ENCODE data around the gene SEC14L3. TPM values are rescaled to one million over a fixed set of nuclear protein-coding genes. Genes with fewer than 3 reads are reported as not detected.

Gene SEC14L3
- not detected for total RNA-seq

GRCh38 chr22:30471616-30472318 lies at the start of gene SEC14L3:
SEC14L3 (minus strand) TSS chr22:30472017; CDS start chr22:30471958, 59 bp downstream.
- Mint-ChIP-seq H3K4me3 (no peak within 1 kb of the TSS), H3K27me3 (ENCODE audit: low read depth) (peaks cover 21% of the 10 kb centered on the region), H3K9me3 (no peaks in the 10 kb centered on the region), H3K4me1 (ENCODE audit: low read depth) (peaks cover 15% of the 10 kb centered on the region), H3K36me3 (ENCODE audit: insufficient read depth) (no peaks in the 10 kb centered on the region)
- no peak for DNase-seq
- no peak for ATAC-seq

GRCh38 chr22:30519842-30520425 lies 48.1 kb upstream of the SEC14L3 start:
- Mint-ChIP-seq H3K9me3 (no peaks in the 10 kb centered on the region), H3K4me1 (ENCODE audit: low read depth) (no peaks in the 10 kb centered on the region), H3K36me3 (ENCODE audit: insufficient read depth) (no peaks in the 10 kb centered on the region), H3K4me3 (no peak overlapping the region), H3K27me3 (ENCODE audit: low read depth) (peaks cover 9% of the 10 kb centered on the region)
- DNase-seq = no peak
- ATAC-seq = no peak

- no peak for DNase-seq
- peaks cover 2% of the 10 kb centered on the region for H3K27me3 Mint-ChIP-seq (ENCODE audit: low read depth)
- H3K4me3 Mint-ChIP-seq = no peak overlapping the region
- no peaks in the 10 kb centered on the region for H3K36me3 Mint-ChIP-seq (ENCODE audit: insufficient read depth)
- no peak for ATAC-seq
- H3K4me1 Mint-ChIP-seq (ENCODE audit: low read depth) = no peaks in the 10 kb centered on the region
- H3K9me3 Mint-ChIP-seq = no peaks in the 10 kb centered on the region
Measured at GRCh38 chr22:30516731-30517130, 44.9 kb upstream of the SEC14L3 start.

GRCh38 chr22:30516273-30516672 lies 44.5 kb upstream of the SEC14L3 start:
- H3K4me1 Mint-ChIP-seq (ENCODE audit: low read depth) = no peaks in the 10 kb centered on the region
- H3K9me3 Mint-ChIP-seq = no peaks in the 10 kb centered on the region
- H3K27me3 Mint-ChIP-seq (ENCODE audit: low read depth) = peaks cover 2% of the 10 kb centered on the region
- H3K4me3 Mint-ChIP-seq = no peak overlapping the region
- ATAC-seq = no peak
- no peaks in the 10 kb centered on the region for H3K36me3 Mint-ChIP-seq (ENCODE audit: insufficient read depth)
- no peak for DNase-seq

GRCh38 chr22:30514252-30514651 lies 42.4 kb upstream of the SEC14L3 start:
- Mint-ChIP-seq H3K4me3 (no peak overlapping the region), H3K4me1 (ENCODE audit: low read depth) (no peaks in the 10 kb centered on the region)

GRCh38 chr22:30513462-30513861 lies 41.6 kb upstream of the SEC14L3 start:
- Mint-ChIP-seq H3K27me3 (ENCODE audit: low read depth) (peaks cover 2% of the 10 kb centered on the region), H3K9me3 (no peaks in the 10 kb centered on the region), H3K4me1 (ENCODE audit: low read depth) (no peaks in the 10 kb centered on the region), H3K4me3 (no peak overlapping the region), H3K36me3 (ENCODE audit: insufficient read depth) (no peaks in the 10 kb centered on the region)
- no peak for DNase-seq
- no peak for ATAC-seq

More at GRCh38 chr22:30514252-30514651, 42.4 kb upstream of the SEC14L3 start:
- H3K9me3 Mint-ChIP-seq = no peaks in the 10 kb centered on the region
- peaks cover 2% of the 10 kb centered on the region for H3K27me3 Mint-ChIP-seq (ENCODE audit: low read depth)
- H3K36me3 Mint-ChIP-seq (ENCODE audit: insufficient read depth) = no peaks in the 10 kb centered on the region
- ATAC-seq (no peak), DNase-seq (no peak)

GRCh38 chr22:30511911-30512310 lies 40.1 kb upstream of the SEC14L3 start:
- Mint-ChIP-seq H3K36me3 (ENCODE audit: insufficient read depth) (no peaks in the 10 kb centered on the region), H3K4me1 (ENCODE audit: low read depth) (no peaks in the 10 kb centered on the region), H3K4me3 (no peak overlapping the region), H3K27me3 (ENCODE audit: low read depth) (no peaks in the 10 kb centered on the region), H3K9me3 (no peaks in the 10 kb centered on the region)
- DNase-seq (no peak), ATAC-seq (no peak)

GRCh38 chr22:30511109-30511508 lies 39.3 kb upstream of the SEC14L3 start:
- ATAC-seq (no peak), DNase-seq (no peak)
- Mint-ChIP-seq H3K36me3 (ENCODE audit: insufficient read depth) (no peaks in the 10 kb centered on the region), H3K4me3 (no peak overlapping the region), H3K4me1 (ENCODE audit: low read depth) (no peaks in the 10 kb centered on the region), H3K9me3 (no peaks in the 10 kb centered on the region), H3K27me3 (ENCODE audit: low read depth) (peaks cover 6% of the 10 kb centered on the region)

GRCh38 chr22:30508216-30508615 lies 36.4 kb upstream of the SEC14L3 start:
- Mint-ChIP-seq H3K9me3 (no peaks in the 10 kb centered on the region), H3K4me1 (ENCODE audit: low read depth) (peaks cover 2% of the 10 kb centered on the region), H3K4me3 (no peak overlapping the region), H3K36me3 (ENCODE audit: insufficient read depth) (no peaks in the 10 kb centered on the region), H3K27me3 (ENCODE audit: low read depth) (peaks cover 27% of the 10 kb centered on the region)
- ATAC-seq (no peak), DNase-seq (no peak)

- no peaks in the 10 kb centered on the region for H3K36me3 Mint-ChIP-seq (ENCODE audit: insufficient read depth)
- H3K4me3 Mint-ChIP-seq = no peak overlapping the region
- no peak for DNase-seq
- ATAC-seq = no peak
- no peaks in the 10 kb centered on the region for H3K9me3 Mint-ChIP-seq
- H3K4me1 Mint-ChIP-seq (ENCODE audit: low read depth) = peaks cover 2% of the 10 kb centered on the region
- H3K27me3 Mint-ChIP-seq (ENCODE audit: low read depth) = peaks cover 29% of the 10 kb centered on the region
Measured at GRCh38 chr22:30507670-30508069, 35.9 kb upstream of the SEC14L3 start.

GRCh38 chr22:30506507-30506968 lies 34.7 kb upstream of the SEC14L3 start:
- Mint-ChIP-seq H3K4me3 (no peak overlapping the region), H3K27me3 (ENCODE audit: low read depth) (peaks cover 38% of the 10 kb centered on the region), H3K4me1 (ENCODE audit: low read depth) (peaks cover 2% of the 10 kb centered on the region), H3K36me3 (ENCODE audit: insufficient read depth) (no peaks in the 10 kb centered on the region), H3K9me3 (no peaks in the 10 kb centered on the region)
- no peak for DNase-seq
- no peak for ATAC-seq

GRCh38 chr22:30503551-30503950 lies 31.7 kb upstream of the SEC14L3 start:
- no peak overlapping the region for H3K4me3 Mint-ChIP-seq
- H3K27me3 Mint-ChIP-seq (ENCODE audit: low read depth) = peaks cover 40% of the 10 kb centered on the region
- no peak for DNase-seq
- no peaks in the 10 kb centered on the region for H3K36me3 Mint-ChIP-seq (ENCODE audit: insufficient read depth)
- ATAC-seq = no peak
- H3K4me1 Mint-ChIP-seq (ENCODE audit: low read depth) = peaks cover 2% of the 10 kb centered on the region
- H3K9me3 Mint-ChIP-seq = no peaks in the 10 kb centered on the region

GRCh38 chr22:30502911-30503310 lies 31.1 kb upstream of the SEC14L3 start:
- no peak for DNase-seq
- no peaks in the 10 kb centered on the region for H3K36me3 Mint-ChIP-seq (ENCODE audit: insufficient read depth)
- no peaks in the 10 kb centered on the region for H3K9me3 Mint-ChIP-seq
- ATAC-seq = no peak
- peaks cover 40% of the 10 kb centered on the region for H3K27me3 Mint-ChIP-seq (ENCODE audit: low read depth)
- peaks cover 2% of the 10 kb centered on the region for H3K4me1 Mint-ChIP-seq (ENCODE audit: low read depth)
- H3K4me3 Mint-ChIP-seq = no peak overlapping the region

- Mint-ChIP-seq H3K4me1 (ENCODE audit: low read depth) (peaks cover 2% of the 10 kb centered on the region), H3K27me3 (ENCODE audit: low read depth) (peaks cover 40% of the 10 kb centered on the region), H3K9me3 (no peaks in the 10 kb centered on the region), H3K4me3 (no peak overlapping the region), H3K36me3 (ENCODE audit: insufficient read depth) (no peaks in the 10 kb centered on the region)
- no peak for ATAC-seq
- no peak for DNase-seq
Measured at GRCh38 chr22:30502153-30502552, 30.3 kb upstream of the SEC14L3 start.

- Mint-ChIP-seq H3K4me3 (no peak overlapping the region), H3K27me3 (ENCODE audit: low read depth) (peaks cover 32% of the 10 kb centered on the region), H3K9me3 (no peaks in the 10 kb centered on the region), H3K36me3 (ENCODE audit: insufficient read depth) (no peaks in the 10 kb centered on the region), H3K4me1 (ENCODE audit: low read depth) (peaks cover 2% of the 10 kb centered on the region)
- ATAC-seq (no peak), DNase-seq (no peak)
Measured at GRCh38 chr22:30500628-30501027, 28.8 kb upstream of the SEC14L3 start.

Measured in activated T-cell treated with anti-CD3 and anti-CD28 coated beads, Interleukin-2, amount 50 U/mL, for 4 hours (primary cell).